HCT116 (cell line): ENCODE results near the gene SRRM2. TPM values are rescaled to one million over a fixed set of nuclear protein-coding genes. Genes with fewer than 3 reads are reported as not detected.

Source experiments
- ATAC-seq: fragments of 200-7000 bp; cut with Tn5 transposase; 2 replicates; pipeline ENCODE4 v1.9.1; 2020; ENCODE audit warnings: mild to moderate bottlenecking, moderate library complexity
- BruUV-seq: library from RNA; stranded (reverse); fragments of 400-500 nt; replicated peaks from 2 replicates; lab custom pipeline; 2021; lab: Mats Ljungman, UMichigan
- CTCF ChIA-PET: fragments of 300-600 bp; sonication (Branson Sonifier 250); formaldehyde crosslinking; loops from one replicate; lab custom pipeline; 2021; ENCODE audit warnings: antibody characterized with exemption; lab: Charles Lee
- POLR2A ChIA-PET: fragments of 300-600, 350-600 bp; sonication (Branson Sonifier 250); formaldehyde crosslinking; loops from one replicate; lab custom pipeline; 2021; ENCODE audit warnings: antibody characterized with exemption; lab: Charles Lee
- RAD21 ChIA-PET, 2 experiments: fragments of 300-600 bp; sonication (Branson Sonifier 250); formaldehyde crosslinking; loops; one replicate each; lab custom pipeline; 2023; ENCODE audit warnings: low total read pairs in 2 of 2; ENCODE audit not compliant: uncharacterized antibody in 2 of 2, unreplicated experiment in 2 of 2, low non-redundant PET in 1 of 2; lab: Charles Lee
- DNase-seq: peaks from one replicate; pipeline ENCODE4 v3.0.0-alpha.2; 2010; ENCODE audit warnings: low read depth, low spot score
- H2AFZ ChIP-seq: fragments of 200-600 bp; shearing (Covaris generic), sonication (generic); 2 replicates; pipeline ENCODE4 v1.6.1; 2017; ENCODE audit warnings: low read depth, mixed run types, mixed read lengths, antibody characterized with exemption, low read length; ENCODE audit not compliant: poor library complexity, severe bottlenecking
- H3K27ac ChIP-seq: 2 replicates; pipeline ENCODE4 v1.5.1; 2012; ENCODE audit warnings: low read depth, low read length
- H3K27me3 ChIP-seq: fragments of 200-600 bp; sonication (generic); 2 replicates; pipeline ENCODE4 v1.6.1; 2016; ENCODE audit warnings: mixed run types, low read length, mixed read lengths; ENCODE audit not compliant: insufficient read depth
- H3K36me3 ChIP-seq, 2 experiments: fragments of 200-500 bp in 1 of 2; fragments of 200-600 bp in 1 of 2; sonication (Bioruptor generic) in 1 of 2; sonication (generic) in 1 of 2; 2 replicates each; pipeline versions ENCODE4 v1.5.1 to v1.6.1; 2014 to 2016; ENCODE audit warnings: low read length in 2 of 2, inconsistent platforms in 1 of 2, mixed read lengths in 1 of 2, mixed run types in 1 of 2; ENCODE audit not compliant: insufficient read depth in 2 of 2, control insufficient read depth in 1 of 2
- H3K4me1 ChIP-seq, 2 experiments: fragments of 200-600 bp in 1 of 2; sonication (generic) in 1 of 2; 2 replicates each; pipeline versions ENCODE4 v1.5.1 to v1.6.1; 2012 to 2017; ENCODE audit warnings: low read length in 2 of 2, inconsistent platforms in 1 of 2, mild to moderate bottlenecking in 1 of 2, mixed read lengths in 1 of 2, mixed run types in 1 of 2, moderate library complexity in 1 of 2; ENCODE audit not compliant: insufficient read depth in 2 of 2, control insufficient read depth in 1 of 2
- H3K4me2 ChIP-seq: fragments of 200-600 bp; sonication (generic); 2 replicates; pipeline ENCODE4 v1.6.1; 2017; ENCODE audit warnings: mixed run types, low read length, mixed read lengths
- H3K4me3 ChIP-seq, 2 experiments: fragments of 200-600 bp in 1 of 2; sonication (generic) in 1 of 2; replicated peaks in 1 of 2; 2 replicates each; pipeline ENCODE4 v1.5.1; 2011 to 2016; ENCODE audit warnings: low read length in 2 of 2, control low read depth in 1 of 2, low read depth in 1 of 2, mild to moderate bottlenecking in 1 of 2, mixed read lengths in 1 of 2, mixed run types in 1 of 2
- H3K79me2 ChIP-seq: fragments of 200-600 bp; sonication (generic); 2 replicates; pipeline ENCODE4 v1.6.1; 2017; ENCODE audit warnings: mild to moderate bottlenecking, mixed run types, low read length, moderate library complexity, mixed read lengths; ENCODE audit not compliant: insufficient read depth
- H3K9ac ChIP-seq: fragments of 200-600 bp; sonication (generic); 2 replicates; pipeline ENCODE4 v1.6.1; 2016; ENCODE audit warnings: low read length, mixed read lengths
- H3K9me2 ChIP-seq: fragments of 200-600 bp; sonication (generic), shearing (Covaris generic); 2 replicates; pipeline ENCODE4 v1.6.1; 2017; ENCODE audit warnings: mixed run types, mild to moderate bottlenecking, moderate library complexity; ENCODE audit not compliant: insufficient read depth
- H3K9me3 ChIP-seq, 2 experiments: fragments of 200-500 bp in 1 of 2; fragments of 200-600 bp in 1 of 2; sonication (Bioruptor generic) in 1 of 2; sonication (generic) in 1 of 2; 2 replicates each; pipeline ENCODE4 v1.6.1; 2014 to 2017; ENCODE audit warnings: low read length in 2 of 2, mixed read lengths in 2 of 2, inconsistent platforms in 1 of 2, low read depth in 1 of 2, mild to moderate bottlenecking in 1 of 2, mixed run types in 1 of 2, moderate library complexity in 1 of 2; ENCODE audit not compliant: control insufficient read depth in 1 of 2, insufficient read depth in 1 of 2
- H4K20me1 ChIP-seq: fragments of 200-600 bp; sonication (generic), shearing (Covaris generic); 2 replicates; pipeline ENCODE4 v1.6.1; 2017; ENCODE audit warnings: mixed run types, mild to moderate bottlenecking, moderate library complexity; ENCODE audit not compliant: insufficient read depth
- CBX3 ChIP-seq: IDR thresholded peaks from 2 replicates; pipeline ENCODE4 v1.6.1; 2012; ENCODE audit warnings: low read depth
- EGR1 ChIP-seq: IDR thresholded peaks from 2 replicates; pipeline ENCODE4 v1.6.1; 2012; ENCODE audit warnings: low read depth
- JUND ChIP-seq: IDR thresholded peaks from 2 replicates; pipeline ENCODE4 v1.6.1; 2012
- POLR2A ChIP-seq: IDR thresholded peaks from 2 replicates; pipeline ENCODE4 v1.7.0; 2011; ENCODE audit warnings: borderline replicate concordance; ENCODE audit not compliant: insufficient read depth, insufficient read length; ENCODE audit errors: extremely low read depth
- RAD21 ChIP-seq: IDR thresholded peaks from 2 replicates; pipeline ENCODE4 v1.6.1; 2012; ENCODE audit warnings: low read depth, mild to moderate bottlenecking
- SIN3A ChIP-seq: IDR thresholded peaks from 2 replicates; pipeline ENCODE4 v1.6.1; 2012; ENCODE audit warnings: low read depth
- SRF ChIP-seq: IDR thresholded peaks from 2 replicates; pipeline ENCODE4 v1.6.1; 2012; ENCODE audit warnings: low read depth
- TCF7L2 ChIP-seq: IDR thresholded peaks from 2 replicates; pipeline ENCODE4 v1.7.0; 2011; ENCODE audit warnings: borderline replicate concordance, inconsistent platforms; ENCODE audit not compliant: insufficient read depth, insufficient read length; ENCODE audit errors: extremely low read depth
- YY1 ChIP-seq: IDR thresholded peaks from 2 replicates; pipeline ENCODE4 v1.6.1; 2011; ENCODE audit warnings: low read length, low read depth, moderate library complexity, mild to moderate bottlenecking; ENCODE audit not compliant: insufficient replicate concordance; ENCODE audit errors: extremely low read depth
- ZNF274 ChIP-seq: fragments of 200-500 bp; sonication (Bioruptor generic); IDR thresholded peaks from 2 replicates; pipeline ENCODE4 v1.6.1; 2014; ENCODE audit warnings: mild to moderate bottlenecking, low read depth, low read length, inconsistent platforms
- intact Hi-C: fragments of 100-400 bp; cut with micrococcal nuclease; formaldehyde crosslinking; loops from 2 replicates; pipeline ENCODE4 v1.10.0; 2022
- total RNA-seq: library from RNA; stranded (reverse); gene quantifications from one replicate; pipeline ENCODE4 v1.2.1, GENCODE V29; 2021; ENCODE audit not compliant: unreplicated experiment
- TF ChIP-seq, protein P1 (sequence below): IDR thresholded peaks from 2 replicates; pipeline ENCODE4 v1.6.1; 2012; ENCODE audit warnings: low read depth
- TF ChIP-seq, protein P2 (sequence below), 3 experiments: fragments of 200-600 bp in 1 of 3; sonication (generic) in 1 of 3; IDR thresholded peaks in 2 of 3; conservative IDR thresholded peaks in 1 of 3; 2 replicates each; pipeline ENCODE4 v1.5.1; 2012 to 2017; ENCODE audit warnings: low read depth in 2 of 3, low read length in 2 of 3, antibody characterized with exemption in 1 of 3, borderline replicate concordance in 1 of 3, control low read depth in 1 of 3, mild to moderate bottlenecking in 1 of 3, mixed read lengths in 1 of 3, mixed run types in 1 of 3, moderate library complexity in 1 of 3; ENCODE audit not compliant: insufficient read depth in 1 of 3
- TF ChIP-seq, protein P3 (sequence below): IDR thresholded peaks from 2 replicates; pipeline ENCODE4 v1.6.1; 2011; ENCODE audit warnings: mild to moderate bottlenecking, low read length, moderate library complexity; ENCODE audit not compliant: insufficient replicate concordance; ENCODE audit errors: extremely low read depth

SRRM2 gene
- total RNA-seq, 1 experiment from 2014 or later = 541 TPM

DNA sequence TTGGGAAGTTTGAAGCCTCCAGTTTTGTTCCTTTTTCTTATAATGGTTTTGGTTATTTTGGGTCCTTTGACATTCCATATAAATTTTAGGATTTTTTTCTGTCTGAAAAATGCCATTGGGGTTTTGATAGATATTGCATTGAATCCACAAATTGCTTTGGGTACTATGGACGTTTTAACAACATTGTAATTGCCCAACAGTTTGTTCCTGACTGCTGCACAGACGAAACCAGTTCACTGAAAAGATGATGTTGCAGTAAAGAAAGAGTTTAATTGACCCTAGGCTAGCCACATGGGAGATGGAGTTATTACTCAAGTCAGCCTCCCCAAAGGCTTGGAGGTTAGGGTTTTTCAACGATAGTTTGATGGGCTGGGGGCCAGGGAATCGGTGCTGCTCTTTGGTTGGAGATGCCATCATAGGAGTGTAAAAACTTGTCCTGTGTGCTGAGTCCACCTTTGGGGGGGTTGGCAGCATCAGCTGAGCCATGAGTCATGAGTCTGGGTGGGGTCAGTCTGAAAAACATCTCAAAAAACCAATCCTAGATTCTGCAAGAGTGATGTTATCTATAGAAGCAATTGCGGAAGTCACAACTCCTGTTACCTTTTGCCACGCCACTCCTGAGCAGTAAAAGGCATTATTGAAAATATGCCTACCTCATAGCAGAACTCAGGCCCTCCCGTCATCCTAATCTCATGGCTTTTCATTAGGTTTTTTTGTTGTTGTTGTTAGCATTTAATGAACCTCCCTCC lies 43.1 kb downstream of the SRRM2 start:
- Histone ChIP-seq H3K27ac (no peak overlapping the region), H3K27me3 (no peaks in the 10 kb centered on the region), H3K79me2 (no peaks in the 10 kb centered on the region), H3K4me2 (no peak overlapping the region), H4K20me1 (no peaks in the 10 kb centered on the region), H3K36me3 (no peaks in the 10 kb centered on the region), H3K9me3 (no peaks in the 10 kb centered on the region), H2AFZ (no peak overlapping the region), H3K9me2 (no peaks in the 10 kb centered on the region; the same call in 1 of the 2 replicates), H3K4me3 (no peak overlapping the region), H3K9ac (no peak overlapping the region), H3K4me1 (peaks cover 8 to 20% of the 10 kb centered on the region in 2 experiments)
- intact Hi-C loops = no loop called here
- ChIA-PET POLR2A (no interaction called here), RAD21 (no interaction called here), CTCF (no interaction called here)
- TF ChIP-seq CBX3 = no peak
- TF ChIP-seq TCF7L2 = no peak
- TF ChIP-seq, protein P1, sequence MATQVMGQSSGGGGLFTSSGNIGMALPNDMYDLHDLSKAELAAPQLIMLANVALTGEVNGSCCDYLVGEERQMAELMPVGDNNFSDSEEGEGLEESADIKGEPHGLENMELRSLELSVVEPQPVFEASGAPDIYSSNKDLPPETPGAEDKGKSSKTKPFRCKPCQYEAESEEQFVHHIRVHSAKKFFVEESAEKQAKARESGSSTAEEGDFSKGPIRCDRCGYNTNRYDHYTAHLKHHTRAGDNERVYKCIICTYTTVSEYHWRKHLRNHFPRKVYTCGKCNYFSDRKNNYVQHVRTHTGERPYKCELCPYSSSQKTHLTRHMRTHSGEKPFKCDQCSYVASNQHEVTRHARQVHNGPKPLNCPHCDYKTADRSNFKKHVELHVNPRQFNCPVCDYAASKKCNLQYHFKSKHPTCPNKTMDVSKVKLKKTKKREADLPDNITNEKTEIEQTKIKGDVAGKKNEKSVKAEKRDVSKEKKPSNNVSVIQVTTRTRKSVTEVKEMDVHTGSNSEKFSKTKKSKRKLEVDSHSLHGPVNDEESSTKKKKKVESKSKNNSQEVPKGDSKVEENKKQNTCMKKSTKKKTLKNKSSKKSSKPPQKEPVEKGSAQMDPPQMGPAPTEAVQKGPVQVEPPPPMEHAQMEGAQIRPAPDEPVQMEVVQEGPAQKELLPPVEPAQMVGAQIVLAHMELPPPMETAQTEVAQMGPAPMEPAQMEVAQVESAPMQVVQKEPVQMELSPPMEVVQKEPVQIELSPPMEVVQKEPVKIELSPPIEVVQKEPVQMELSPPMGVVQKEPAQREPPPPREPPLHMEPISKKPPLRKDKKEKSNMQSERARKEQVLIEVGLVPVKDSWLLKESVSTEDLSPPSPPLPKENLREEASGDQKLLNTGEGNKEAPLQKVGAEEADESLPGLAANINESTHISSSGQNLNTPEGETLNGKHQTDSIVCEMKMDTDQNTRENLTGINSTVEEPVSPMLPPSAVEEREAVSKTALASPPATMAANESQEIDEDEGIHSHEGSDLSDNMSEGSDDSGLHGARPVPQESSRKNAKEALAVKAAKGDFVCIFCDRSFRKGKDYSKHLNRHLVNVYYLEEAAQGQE = no peak
- no peak for TF ChIP-seq ZNF274
- no peak for TF ChIP-seq SIN3A
- no peak for TF ChIP-seq YY1
- no peak for TF ChIP-seq POLR2A
- TF ChIP-seq SRF = no peak
- TF ChIP-seq RAD21 = no peak
- TF ChIP-seq EGR1 = no peak
- TF ChIP-seq, protein P2, sequence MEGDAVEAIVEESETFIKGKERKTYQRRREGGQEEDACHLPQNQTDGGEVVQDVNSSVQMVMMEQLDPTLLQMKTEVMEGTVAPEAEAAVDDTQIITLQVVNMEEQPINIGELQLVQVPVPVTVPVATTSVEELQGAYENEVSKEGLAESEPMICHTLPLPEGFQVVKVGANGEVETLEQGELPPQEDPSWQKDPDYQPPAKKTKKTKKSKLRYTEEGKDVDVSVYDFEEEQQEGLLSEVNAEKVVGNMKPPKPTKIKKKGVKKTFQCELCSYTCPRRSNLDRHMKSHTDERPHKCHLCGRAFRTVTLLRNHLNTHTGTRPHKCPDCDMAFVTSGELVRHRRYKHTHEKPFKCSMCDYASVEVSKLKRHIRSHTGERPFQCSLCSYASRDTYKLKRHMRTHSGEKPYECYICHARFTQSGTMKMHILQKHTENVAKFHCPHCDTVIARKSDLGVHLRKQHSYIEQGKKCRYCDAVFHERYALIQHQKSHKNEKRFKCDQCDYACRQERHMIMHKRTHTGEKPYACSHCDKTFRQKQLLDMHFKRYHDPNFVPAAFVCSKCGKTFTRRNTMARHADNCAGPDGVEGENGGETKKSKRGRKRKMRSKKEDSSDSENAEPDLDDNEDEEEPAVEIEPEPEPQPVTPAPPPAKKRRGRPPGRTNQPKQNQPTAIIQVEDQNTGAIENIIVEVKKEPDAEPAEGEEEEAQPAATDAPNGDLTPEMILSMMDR (IDR thresholded peaks at IDR 0.05 in 2 of 3, conservative IDR thresholded peaks at IDR 0.05 in 1 of 3; ENCODE audit: borderline replicate concordance in 1 of 3, insufficient read depth in 1 of 3, low read depth in 2 of 3, low read length in 2 of 3) = no peak
- no peak for TF ChIP-seq JUND
- TF ChIP-seq, protein P3, sequence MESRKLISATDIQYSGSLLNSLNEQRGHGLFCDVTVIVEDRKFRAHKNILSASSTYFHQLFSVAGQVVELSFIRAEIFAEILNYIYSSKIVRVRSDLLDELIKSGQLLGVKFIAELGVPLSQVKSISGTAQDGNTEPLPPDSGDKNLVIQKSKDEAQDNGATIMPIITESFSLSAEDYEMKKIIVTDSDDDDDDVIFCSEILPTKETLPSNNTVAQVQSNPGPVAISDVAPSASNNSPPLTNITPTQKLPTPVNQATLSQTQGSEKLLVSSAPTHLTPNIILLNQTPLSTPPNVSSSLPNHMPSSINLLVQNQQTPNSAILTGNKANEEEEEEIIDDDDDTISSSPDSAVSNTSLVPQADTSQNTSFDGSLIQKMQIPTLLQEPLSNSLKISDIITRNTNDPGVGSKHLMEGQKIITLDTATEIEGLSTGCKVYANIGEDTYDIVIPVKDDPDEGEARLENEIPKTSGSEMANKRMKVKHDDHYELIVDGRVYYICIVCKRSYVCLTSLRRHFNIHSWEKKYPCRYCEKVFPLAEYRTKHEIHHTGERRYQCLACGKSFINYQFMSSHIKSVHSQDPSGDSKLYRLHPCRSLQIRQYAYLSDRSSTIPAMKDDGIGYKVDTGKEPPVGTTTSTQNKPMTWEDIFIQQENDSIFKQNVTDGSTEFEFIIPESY = no peak
- DNase-seq = no peak
- ATAC-seq = no peak
- BruUV-seq = no TSS peak
